Measurements from ENCODE around the gene BMF. TPM values are rescaled to one million over a fixed set of nuclear protein-coding genes. Genes with fewer than 3 reads are reported as not detected.
"Not testable (repeated sequence)": the region's sequence is repeated elsewhere in the genome, so short reads cannot be mapped to it uniquely, and the experiment has no call there.

Gene BMF
- total RNA-seq, 1 donor from 2014 or later, result 3.2 TPM

DNA sequence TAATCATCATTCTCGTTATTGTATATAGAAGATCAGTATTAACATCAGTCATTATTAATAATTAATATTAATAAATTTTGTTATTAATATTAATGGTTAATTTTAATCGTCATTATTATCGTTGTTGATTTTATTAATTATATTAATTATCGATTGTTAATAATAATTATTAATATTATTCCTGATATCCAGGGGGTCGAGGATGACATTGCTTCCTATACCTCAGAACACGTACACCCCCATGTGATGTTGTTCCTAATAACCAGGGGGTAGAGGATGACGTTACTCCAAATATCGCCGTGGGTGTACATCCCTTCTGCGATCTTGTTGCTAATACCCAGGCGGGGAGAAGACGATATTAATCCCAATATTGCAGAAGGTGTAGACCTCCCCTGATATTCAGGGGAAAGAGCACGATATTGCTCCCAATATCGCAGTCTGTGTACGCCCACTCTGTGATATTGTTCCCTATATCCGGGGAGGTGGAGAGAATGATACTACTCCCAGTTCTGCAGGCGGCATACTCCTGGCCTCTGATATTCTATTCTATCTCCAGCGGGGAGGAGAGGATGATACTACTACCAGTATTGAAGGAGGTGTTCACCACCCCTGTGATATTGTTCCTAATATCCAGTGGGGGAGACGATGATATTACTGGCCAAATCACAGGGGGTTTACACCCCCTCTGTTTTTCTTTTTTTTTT is 22.3 kb upstream of the BMF start:
- intact Hi-C loops (cut with DNase I), result no loop called here
- DNase-seq (ENCODE audit: missing footprints) (no peak), ATAC-seq (no peak)

- intact Hi-C loops (cut with DNase I), result no loop called here
- ATAC-seq (no peak), DNase-seq (ENCODE audit: missing footprints) (no peak)
Observed at GRCh38 chr15:40130118-40130517, 21.4 kb upstream of the BMF start.

GRCh38 chr15:40128766-40129660 is 20.3 kb upstream of the BMF start:
- DNase-seq (ENCODE audit: missing footprints), result no peak
- intact Hi-C loops (cut with DNase I), result no loop called here

GRCh38 chr15:40125950-40126349 is 17.3 kb upstream of the BMF start:
- DNase-seq (ENCODE audit: missing footprints), result no peak
- intact Hi-C loops (cut with DNase I), result no loop called here
- ATAC-seq, result no peak

More at GRCh38 chr15:40128766-40129660, 20.3 kb upstream of the BMF start:
- ATAC-seq, result no peak

GRCh38 chr15:40124807-40125285 is 16.2 kb upstream of the BMF start:
- intact Hi-C loops (cut with DNase I); ATAC-seq; DNase-seq (ENCODE audit: missing footprints): not testable (repeated sequence)

- intact Hi-C loops (cut with DNase I); DNase-seq (ENCODE audit: missing footprints); ATAC-seq: not testable (repeated sequence)
Observed at GRCh38 chr15:40124333-40124732, 15.7 kb upstream of the BMF start.

- ATAC-seq; intact Hi-C loops (cut with DNase I); DNase-seq (ENCODE audit: missing footprints): not testable (repeated sequence)
Observed at GRCh38 chr15:40123863-40124262, 15.2 kb upstream of the BMF start.

DNA sequence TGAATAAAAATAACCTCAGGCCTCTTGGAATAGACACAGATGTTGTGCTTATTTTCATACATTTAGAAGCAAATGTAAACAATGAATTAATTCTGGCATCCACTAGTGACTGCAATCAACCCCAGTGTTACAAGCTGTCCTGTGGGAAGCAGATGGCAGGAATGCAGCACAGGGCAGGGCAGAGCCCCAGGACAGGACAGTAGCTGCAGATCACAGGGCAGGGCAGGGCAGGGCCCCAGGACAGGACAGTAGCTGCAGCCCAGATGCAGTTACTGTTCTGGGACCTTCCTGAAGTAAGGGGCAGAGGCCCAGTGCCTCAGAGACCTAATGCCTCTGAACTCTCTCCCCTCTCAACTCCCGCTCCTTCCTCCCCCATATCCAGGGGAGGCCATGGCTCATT is 14.3 kb upstream of the BMF start:
- intact Hi-C loops (cut with DNase I); ATAC-seq: not testable (repeated sequence)
- DNase-seq (ENCODE audit: missing footprints), result peak; percentile 15

DNA sequence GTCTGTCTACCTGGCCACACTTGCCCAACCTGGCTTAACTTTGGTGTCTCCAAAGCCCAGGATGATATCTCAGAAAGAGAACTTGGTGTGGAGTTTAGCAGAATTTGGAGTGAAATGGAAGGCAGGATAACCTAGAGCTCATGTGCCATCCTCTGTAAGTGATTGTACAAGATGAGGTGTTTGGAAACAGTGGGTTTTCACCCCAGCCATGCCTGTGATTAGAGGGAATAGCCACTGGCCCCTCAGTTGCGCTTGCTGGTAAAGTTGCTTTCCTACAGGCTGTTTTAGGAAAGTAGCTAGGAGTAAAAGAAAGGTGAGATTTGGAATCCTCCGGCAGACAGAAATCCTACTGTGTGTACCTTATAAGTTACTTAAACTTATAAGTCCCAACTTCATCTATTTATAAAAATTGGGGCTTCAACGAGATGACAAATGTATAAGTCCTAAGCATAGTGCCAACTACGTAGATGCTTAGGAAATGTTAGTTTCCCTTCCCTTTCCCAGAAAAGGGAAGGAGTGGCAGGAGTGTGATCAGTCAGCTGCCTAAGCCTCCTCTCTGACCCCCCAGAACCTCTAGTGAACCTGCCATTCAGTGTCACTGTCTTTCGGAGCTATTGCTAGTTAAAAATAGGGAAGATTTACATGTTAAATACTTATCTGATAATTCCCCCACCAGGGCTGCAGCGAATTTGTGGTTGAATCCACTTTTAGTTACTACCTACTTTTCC is 13.4 kb upstream of the BMF start:
- no peak for ATAC-seq
- intact Hi-C loops (cut with DNase I), result no loop called here
- no peak for DNase-seq (ENCODE audit: missing footprints)

DNA sequence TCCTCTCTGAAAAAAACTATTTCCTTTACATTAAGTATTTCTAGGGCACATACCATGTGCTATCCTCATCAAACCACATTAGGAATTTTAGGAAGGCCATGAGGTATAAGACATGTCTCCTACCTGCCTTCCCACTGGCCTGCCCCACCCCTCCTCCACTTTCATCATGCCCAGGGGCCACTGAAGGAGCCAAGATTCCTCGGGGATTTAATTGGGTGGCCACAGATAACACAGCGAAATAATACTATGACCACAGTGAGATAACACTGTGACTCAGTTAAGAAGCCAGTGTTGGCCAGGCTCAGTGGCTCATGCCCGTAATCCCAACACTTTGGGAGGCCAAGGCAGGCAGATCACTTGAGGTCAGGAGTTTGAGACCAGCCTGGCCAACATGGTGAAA is 9.8 kb upstream of the BMF start:
- DNase-seq (ENCODE audit: missing footprints), result no peak
- intact Hi-C loops (cut with DNase I), result no loop called here
- no peak for ATAC-seq

DNA sequence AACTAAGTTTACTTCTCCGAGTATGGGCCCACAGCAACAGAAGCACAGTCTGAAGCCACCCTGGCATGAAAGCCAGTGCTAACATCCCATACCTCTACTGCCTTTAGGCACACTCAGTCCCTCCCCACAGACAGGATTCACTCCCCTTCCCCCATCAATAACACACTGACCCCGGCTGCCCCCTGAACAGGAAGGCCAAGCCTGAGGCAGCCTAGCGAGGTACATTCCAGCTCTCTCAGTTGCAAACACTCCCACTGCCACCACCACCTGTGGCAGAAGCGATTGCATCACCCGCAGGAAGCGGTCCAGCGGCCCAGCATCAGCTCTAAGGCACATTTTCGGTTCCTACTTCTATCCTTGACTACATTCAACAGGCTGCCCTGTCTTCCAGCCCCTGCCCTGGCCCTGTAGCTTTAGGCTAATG is 7.0 kb upstream of the BMF start:
- intact Hi-C loops (cut with DNase I), result no loop called here
- DNase-seq (ENCODE audit: missing footprints) (peak; percentile 77), ATAC-seq (no peak)

DNA sequence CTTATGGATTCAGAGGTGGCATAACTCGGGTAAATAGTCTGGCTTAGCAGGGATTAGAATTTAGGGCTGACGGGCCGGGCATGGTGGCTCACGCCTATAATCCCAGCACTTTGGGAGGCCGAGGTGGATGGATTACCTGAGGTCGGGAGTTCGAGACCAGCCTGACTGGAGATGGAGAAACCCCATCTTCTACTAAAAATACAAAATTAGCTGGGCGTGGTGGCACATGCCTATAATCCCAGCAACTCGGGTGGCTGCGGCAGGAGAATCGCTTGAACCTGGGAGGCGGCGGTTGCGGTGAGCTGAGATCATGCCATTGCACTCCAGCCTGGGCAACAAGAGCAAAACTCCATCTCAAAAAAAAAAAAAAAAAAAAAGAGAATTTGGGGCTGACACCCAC is 6.4 kb upstream of the BMF start:
- DNase-seq (ENCODE audit: missing footprints); intact Hi-C loops (cut with DNase I): not testable (repeated sequence)

DNA sequence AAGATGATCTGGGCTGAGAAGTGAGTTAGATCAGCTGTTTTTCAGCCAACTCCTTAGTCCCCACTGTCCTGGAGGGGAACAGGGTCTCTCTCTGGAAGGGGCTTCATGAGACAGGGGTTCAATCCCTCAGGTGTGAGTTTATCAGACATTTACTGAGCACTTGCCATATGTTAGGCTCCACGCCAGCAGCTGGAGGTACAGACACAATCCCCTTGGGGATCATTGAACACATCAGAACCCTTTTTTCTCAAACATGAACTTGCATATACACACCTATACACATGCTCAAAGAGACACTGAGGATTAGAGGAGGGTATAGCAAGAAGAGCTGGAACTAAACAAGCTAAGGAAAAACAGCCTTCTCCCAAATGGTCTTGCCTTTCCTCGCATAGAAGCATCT is 5.5 kb upstream of the BMF start:
- ATAC-seq, result no peak
- no peak for DNase-seq (ENCODE audit: missing footprints)
- intact Hi-C loops (cut with DNase I), result no loop called here

More for the DNA sequence above, 6.4 kb upstream of the BMF start:
- not testable (repeated sequence) for ATAC-seq

GRCh38 chr15:40112789-40113188 is 4.1 kb upstream of the BMF start:
- no peak for DNase-seq (ENCODE audit: missing footprints)
- intact Hi-C loops (cut with DNase I), result no loop called here
- no peak for ATAC-seq

- DNase-seq (ENCODE audit: missing footprints) (no peak), ATAC-seq (no peak)
- intact Hi-C loops (cut with DNase I), result no loop called here
Observed at GRCh38 chr15:40111888-40112287, 3.2 kb upstream of the BMF start.

GRCh38 chr15:40110866-40111550 is 2.3 kb upstream of the BMF start:
- intact Hi-C loops (cut with DNase I), result no loop called here
- DNase-seq (ENCODE audit: missing footprints) (no peak), ATAC-seq (no peak)

- peak; percentile 85 for DNase-seq (ENCODE audit: missing footprints)
- intact Hi-C loops (cut with DNase I), result loop anchor here (5.0 to 10.0 kb wide), 3 partner anchors 54 to 326 kb away; partner anchors contain the start of genes BUB1B and FSIP1
Observed at GRCh38 chr15:40108061-40108854, 421 bp downstream of the BMF start.

More at GRCh38 chr15:40108061-40108854, 421 bp downstream of the BMF start:
- ATAC-seq, result peak; percentile 10
